HepG2 (cell line): ENCODE data around the gene DOP1B. TPM values are rescaled to one million over a fixed set of nuclear protein-coding genes. Genes with fewer than 3 reads are reported as not detected.

Source experiments
- ATAC-seq: fragments of 200-7000 bp; cut with Tn5 transposase; 3 replicates; pipeline ENCODE4 v1.9.1; 2020; ENCODE audit warnings: mild to moderate bottlenecking, moderate library complexity
- BruUV-seq: library from RNA; stranded (reverse); fragments of 400-500 nt; replicated peaks from 2 replicates; lab custom pipeline; 2021; lab: Mats Ljungman, UMichigan
- CTCF ChIA-PET: fragments of 300-600 bp; formaldehyde crosslinking; extraction: SDS; loops from one replicate; lab custom pipeline; 2021; ENCODE audit warnings: low total read pairs, inconsistent platforms, low intra/inter-chr PET ratio; lab: Yijun Ruan, JAX
- POLR2A ChIA-PET: fragments of 350-600 bp; sonication (Branson Sonifier 250); formaldehyde crosslinking; loops from one replicate; lab custom pipeline; 2020; ENCODE audit warnings: antibody characterized with exemption, inconsistent platforms; lab: Yijun Ruan, JAX
- DNase-seq: peaks from one replicate; pipeline ENCODE4 v3.0.0-alpha.2; 2015; ENCODE audit warnings: low spot score
- FAIRE-seq: peaks from 3 replicates; lab custom pipeline; 2011; peaks lifted over from hg19 to GRCh38; lab: Jason Lieb, UNC
- H2AFZ ChIP-seq: one replicate; pipeline ENCODE4 v1.6.1; 2011; ENCODE audit warnings: low read length, inconsistent platforms
- H3K27ac ChIP-seq: fragments of 300-600 bp; 3 replicates; pipeline ENCODE4 v1.8.0; 2011; ENCODE audit warnings: mixed run types, mild to moderate bottlenecking, mixed read lengths, low read length, inconsistent platforms; ENCODE audit not compliant: insufficient read depth; ENCODE audit errors: extremely low read length
- H3K27me3 ChIP-seq, 2 experiments: fragments of 200-600 bp in 1 of 2; 2 replicates in 1 of 2; 3 replicates in 1 of 2; pipeline versions ENCODE4 v1.6.0 to v1.8.0; 2011; ENCODE audit warnings: low read length in 2 of 2, mild to moderate bottlenecking in 2 of 2, moderate library complexity in 2 of 2, inconsistent platforms in 1 of 2; ENCODE audit not compliant: insufficient read depth in 2 of 2, control insufficient read depth in 1 of 2
- H3K36me3 ChIP-seq, 2 experiments: fragments of 200-600 bp in 1 of 2; replicated peaks in 1 of 2; 2 replicates in 1 of 2; 3 replicates in 1 of 2; pipeline versions ENCODE4 v1.5.1 to v1.8.0; 2011; ENCODE audit warnings: low read length in 2 of 2, inconsistent platforms in 1 of 2; ENCODE audit not compliant: insufficient read depth in 2 of 2, control insufficient read depth in 1 of 2
- H3K4me1 ChIP-seq: 2 replicates; pipeline ENCODE4 v1.5.1; 2012; ENCODE audit warnings: low read length, inconsistent platforms; ENCODE audit not compliant: insufficient read depth
- H3K4me2 ChIP-seq: 2 replicates; pipeline ENCODE4 v1.6.0; 2011; ENCODE audit warnings: low read depth, low read length, inconsistent platforms
- H3K4me3 ChIP-seq, 3 experiments: fragments of 200-600 bp in 1 of 3; sonication (generic), shearing (Covaris generic) in 1 of 3; replicated peaks in 1 of 3; 2 replicates each; pipeline ENCODE4 v1.5.1; 2011 to 2016; ENCODE audit warnings: low read length in 3 of 3, inconsistent platforms in 2 of 3, low read depth in 2 of 3, mild to moderate bottlenecking in 2 of 3, control low read depth in 1 of 3, mixed read lengths in 1 of 3; ENCODE audit not compliant: insufficient read depth in 1 of 3
- H3K79me2 ChIP-seq: one replicate; pipeline ENCODE4 v1.6.1; 2011; ENCODE audit warnings: low read length, inconsistent platforms; ENCODE audit not compliant: insufficient read depth
- H3K9ac ChIP-seq: 2 replicates; pipeline ENCODE4 v1.6.0; 2011; ENCODE audit warnings: mild to moderate bottlenecking, low read depth, low read length, inconsistent platforms; ENCODE audit not compliant: insufficient read depth
- H3K9me3 ChIP-seq: 2 replicates; pipeline ENCODE4 v1.5.1; 2012; ENCODE audit warnings: mild to moderate bottlenecking, low read length
- H4K20me1 ChIP-seq: 2 replicates; pipeline ENCODE4 v1.6.0; 2011; ENCODE audit warnings: inconsistent platforms, mild to moderate bottlenecking, low read length, moderate library complexity; ENCODE audit not compliant: insufficient read depth
- AHDC1 ChIP-seq: sonication (generic); formaldehyde crosslinking; IDR thresholded peaks from 2 replicates; pipeline ENCODE4 v1.5.1; 2020; ENCODE audit warnings: mild to moderate bottlenecking, missing genetic modification reagents, borderline replicate concordance
- CEBPZ ChIP-seq: IDR thresholded peaks from 2 replicates; pipeline ENCODE4 v1.6.1; 2012; ENCODE audit warnings: low read length, improper control_type of control experiment
- GATAD2A ChIP-seq: IDR thresholded peaks from 2 replicates; pipeline ENCODE4 v1.6.1; 2016
- HMGXB3 ChIP-seq: sonication (generic); formaldehyde crosslinking; IDR thresholded peaks from 2 replicates; pipeline ENCODE4 v1.4.0; 2020; ENCODE audit warnings: missing genetic modification reagents, borderline replicate concordance
- HNF4A ChIP-seq: sonication (generic); formaldehyde crosslinking; IDR thresholded peaks from 2 replicates; pipeline ENCODE4 v1.4.0; 2020; ENCODE audit warnings: missing genetic modification reagents
- POLR2A ChIP-seq, 2 experiments: IDR thresholded peaks; 2 replicates each; pipeline ENCODE4 v1.6.1; 2011; ENCODE audit warnings: low read depth in 2 of 2, low read length in 2 of 2, mild to moderate bottlenecking in 1 of 2, moderate library complexity in 1 of 2; ENCODE audit not compliant: insufficient read depth in 1 of 2
- ZNF260 ChIP-seq: sonication (generic); formaldehyde crosslinking; IDR thresholded peaks from 2 replicates; pipeline ENCODE4 v1.4.0; 2020; ENCODE audit warnings: missing genetic modification reagents, low read depth, mild to moderate bottlenecking, borderline replicate concordance
- ZNF766 ChIP-seq: sonication (generic); formaldehyde crosslinking; IDR thresholded peaks from 2 replicates; pipeline ENCODE4 v1.5.0; 2020; ENCODE audit warnings: missing genetic modification reagents, borderline replicate concordance
- WGBS: methylation state at CpG from one replicate; pipeline ENCODE4 v1.1.6; 2017; ENCODE audit warnings: low lambda C conversion rate; 5-methylcytosine and 5-hydroxymethylcytosine counted together
- in situ Hi-C: cut with HindIII; loops from 2 replicates; pipeline ENCODE4 v1.10.0; 2017; ENCODE audit warnings: low pct_unique_long_range_greater_than_20kb; ENCODE audit not compliant: extremely low pct_ligation_motif_present
- intact Hi-C: fragments of 100-400 bp; cut with micrococcal nuclease; formaldehyde crosslinking; loops from one replicate; pipeline ENCODE4 v1.10.0; 2022; ENCODE audit not compliant: unreplicated experiment
- polyA plus RNA-seq, 8 experiments: library from polyadenylated mRNA; depleted of rRNA in 3 of 8; stranded (reverse) in 7 of 8; unstranded in 1 of 8; fragments of >200 nt; fragmentation: Illumina TruSeq in 4 of 8; extraction: Trizol in 4 of 8; gene quantifications; 2 replicates each; pipeline versions ENCODE4 v1.2.1 to v1.2.3, GENCODE V29; 2011 to 2016; ENCODE audit warnings: low read depth in 4 of 8, missing spikeins in 1 of 8, mixed read lengths in 1 of 8; ENCODE audit not compliant: insufficient read depth in 1 of 8
- total RNA-seq, 5 experiments: library from RNA; depleted of rRNA; stranded (reverse); fragments of >200 nt; fragmentation: Illumina TruSeq; extraction: Trizol; gene quantifications; 2 replicates each; pipeline ENCODE4 v1.2.3, GENCODE V29; 2016; ENCODE audit warnings: low read depth in 1 of 5

DOP1B gene
- total and polyA plus RNA-seq, 2 of the 13 experiments (the other 11 are each of a cell fraction or from before 2014, with no cell fraction given) = 2.8 to 3.2 TPM

GRCh38 chr21:36169470-36170128 lies 13.0 kb downstream of the DOP1B start:
- no peak overlapping the region for H3K4me2 ChIP-seq
- POLR2A ChIA-PET = no interaction called here
- H3K4me3 ChIP-seq = no peak overlapping the region
- FAIRE-seq (no peak), ATAC-seq (no peak; the same call in 2 of the 3 replicates), DNase-seq (no peak)
- peaks cover 22% of the 10 kb centered on the region for H3K4me1 ChIP-seq
- TF ChIP-seq ZNF260 (CRISPR knock-in tag) = no peak
- TF ChIP-seq CEBPZ = no peak
- TF ChIP-seq GATAD2A (CRISPR knock-in tag) = no peak
- TF ChIP-seq HMGXB3 (CRISPR knock-in tag) = no peak
- TF ChIP-seq ZNF766 (CRISPR knock-in tag) = no peak
- no peak for TF ChIP-seq AHDC1 (CRISPR knock-in tag)
- TF ChIP-seq HNF4A = no peak
- no peak for TF ChIP-seq POLR2A (IDR thresholded peaks at IDR 0.05; ENCODE audit: insufficient read depth in 1 of 2, low read depth in 2 of 2, low read length in 2 of 2)
- CTCF ChIA-PET = no interaction called here
- no TSS peak for BruUV-seq
- no peaks in the 10 kb centered on the region for H3K27me3 ChIP-seq
- no peak overlapping the region for H3K27ac ChIP-seq
- 94% methylated on average over 12 of the region's 19 CpGs for WGBS
- in situ Hi-C loops (no loop called here), intact Hi-C loops (no loop called here)
- no peaks in the 10 kb centered on the region for H4K20me1 ChIP-seq
- no peak overlapping the region for H3K9ac ChIP-seq
- peaks cover 0 to 12% of the 10 kb centered on the region in 2 experiments; a peak in 1 of 5 replicates for H3K36me3 ChIP-seq
- H3K79me2 ChIP-seq = no peaks in the 10 kb centered on the region
- H2AFZ ChIP-seq = no peak overlapping the region
- H3K9me3 ChIP-seq = no peaks in the 10 kb centered on the region
